ENCODE measurements around the gene GP5. TPM values are rescaled to one million over a fixed set of nuclear protein-coding genes. Genes with fewer than 3 reads are reported as not detected.

GP5 gene
- polyA plus RNA-seq, 3 donors = 0.12 TPM; not detected in 2

DNA sequence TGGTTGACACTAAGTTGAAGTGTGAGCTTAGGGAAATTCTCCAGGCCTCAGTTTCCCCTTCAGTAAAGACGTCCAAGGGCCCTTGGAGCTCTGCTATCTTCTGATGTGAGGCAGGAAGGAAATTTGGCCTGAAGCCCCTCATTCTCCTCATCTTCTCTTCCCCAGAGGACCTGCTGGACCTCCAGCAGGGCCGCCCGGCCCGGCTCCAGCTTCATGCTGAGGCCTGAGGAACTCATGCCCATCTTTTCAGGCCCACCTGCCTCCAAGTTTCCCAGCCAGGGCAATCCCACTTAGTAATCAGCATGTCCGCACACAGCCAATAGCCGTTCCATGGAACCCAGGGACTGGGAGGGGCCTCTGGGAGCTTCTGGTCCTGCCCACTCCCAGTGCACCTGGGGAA lies 33.5 kb downstream of the GP5 start:
- WGBS (ENCODE audit: insufficient coverage) = 97% methylated on average over 5 of the region's 6 CpGs
- H3K27me3 Mint-ChIP-seq (ENCODE audit: low read depth in 3 of 3) = peaks cover 20 to 33% (median 25%) of the 10 kb centered on the region in 3 donors
- Histone ChIP-seq H3K79me2 (ENCODE audit: insufficient read depth, low read length) (no peaks in the 10 kb centered on the region), H3K27me3 (ENCODE audit: control insufficient read depth in 2 of 2, insufficient read depth in 2 of 2, low read length in 2 of 2) (peaks cover 0 to 23% of the 10 kb centered on the region in 2 donors), H3K4me3 (replicated peaks in 1 of 3; ENCODE audit: low read depth in 2 of 3, low read length in 3 of 3) (no peak overlapping the region), H3K36me3 (replicated peaks in 1 of 2; ENCODE audit: control insufficient read depth in 1 of 2, insufficient read depth in 2 of 2, low read length in 2 of 2) (no peaks in the 10 kb centered on the region), H3K27ac (ENCODE audit: low read depth in 1 of 2, low read length in 2 of 2) (no peak overlapping the region), H3K4me2 (replicated peaks; ENCODE audit: extremely low read depth, low read length, poor library complexity, severe bottlenecking) (no peak overlapping the region), H3K4me1 (ENCODE audit: control insufficient read depth in 1 of 2, insufficient read depth in 2 of 2, low read length in 2 of 2) (no peaks in the 10 kb centered on the region), H4K20me1 (ENCODE audit: insufficient read depth, low read length) (no peaks in the 10 kb centered on the region), H2AFZ (ENCODE audit: insufficient read depth, low read depth, low read length, poor library complexity, severe bottlenecking) (no peak overlapping the region), H3K9me3 (replicated peaks in 1 of 2; ENCODE audit: control insufficient read depth in 1 of 2, insufficient read depth in 1 of 2, low read length in 2 of 2) (no peaks in the 10 kb centered on the region), H3K9ac (ENCODE audit: insufficient read depth, low read length, poor library complexity, severe bottlenecking) (no peak overlapping the region)
- H3K4me3 Mint-ChIP-seq = no peak overlapping the region
- DNase-seq = no peak
- no peak overlapping the region for H3K27ac Mint-ChIP-seq
- no peaks in the 10 kb centered on the region for H3K4me1 Mint-ChIP-seq
- H3K36me3 Mint-ChIP-seq = no peaks in the 10 kb centered on the region
- peaks cover 0 to 2% (median 0%) of the 10 kb centered on the region in 7 donors for H3K9me3 Mint-ChIP-seq
- intact Hi-C loops (cut with micrococcal nuclease) = no loop called here
- TF ChIP-seq, protein P1, sequence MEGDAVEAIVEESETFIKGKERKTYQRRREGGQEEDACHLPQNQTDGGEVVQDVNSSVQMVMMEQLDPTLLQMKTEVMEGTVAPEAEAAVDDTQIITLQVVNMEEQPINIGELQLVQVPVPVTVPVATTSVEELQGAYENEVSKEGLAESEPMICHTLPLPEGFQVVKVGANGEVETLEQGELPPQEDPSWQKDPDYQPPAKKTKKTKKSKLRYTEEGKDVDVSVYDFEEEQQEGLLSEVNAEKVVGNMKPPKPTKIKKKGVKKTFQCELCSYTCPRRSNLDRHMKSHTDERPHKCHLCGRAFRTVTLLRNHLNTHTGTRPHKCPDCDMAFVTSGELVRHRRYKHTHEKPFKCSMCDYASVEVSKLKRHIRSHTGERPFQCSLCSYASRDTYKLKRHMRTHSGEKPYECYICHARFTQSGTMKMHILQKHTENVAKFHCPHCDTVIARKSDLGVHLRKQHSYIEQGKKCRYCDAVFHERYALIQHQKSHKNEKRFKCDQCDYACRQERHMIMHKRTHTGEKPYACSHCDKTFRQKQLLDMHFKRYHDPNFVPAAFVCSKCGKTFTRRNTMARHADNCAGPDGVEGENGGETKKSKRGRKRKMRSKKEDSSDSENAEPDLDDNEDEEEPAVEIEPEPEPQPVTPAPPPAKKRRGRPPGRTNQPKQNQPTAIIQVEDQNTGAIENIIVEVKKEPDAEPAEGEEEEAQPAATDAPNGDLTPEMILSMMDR (IDR thresholded peaks at IDR 0.05) = no peak

DNA sequence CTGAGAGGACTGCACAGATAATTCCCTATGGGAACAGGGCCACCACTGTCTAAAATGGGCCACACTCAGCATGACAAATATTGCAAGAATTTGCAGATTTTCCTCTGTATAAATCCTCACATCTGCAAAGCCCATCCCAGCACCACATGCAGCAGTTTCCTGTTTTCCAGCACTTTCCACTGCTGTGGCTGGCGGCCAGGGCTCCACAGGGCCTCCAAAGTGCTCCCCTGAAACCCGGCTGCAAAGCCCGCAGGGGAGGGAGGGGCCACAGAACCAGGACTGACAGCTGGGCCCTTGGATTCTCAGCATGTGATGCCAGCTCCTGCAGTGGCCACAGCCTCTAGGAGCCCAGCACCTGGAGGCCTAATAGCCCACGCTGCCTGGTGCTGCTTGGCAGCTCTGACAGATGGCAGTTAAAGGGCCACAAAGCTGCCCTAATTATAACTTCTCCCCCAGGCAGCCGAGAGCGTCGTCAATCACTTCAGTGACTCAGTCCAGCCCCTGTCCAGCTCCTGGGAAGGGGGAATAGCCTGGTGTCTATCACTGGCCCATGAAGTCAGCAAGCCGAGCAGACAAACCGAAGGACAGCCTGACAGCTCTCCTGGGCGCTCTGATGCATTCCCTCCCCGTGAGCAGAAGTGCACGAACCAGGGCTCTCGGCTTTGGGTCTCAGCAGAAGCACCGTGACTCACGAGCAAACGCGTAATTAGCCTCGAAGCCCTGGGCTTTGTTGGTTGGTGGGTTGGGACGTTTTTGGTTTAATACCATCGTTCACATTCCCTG lies 34.2 kb downstream of the GP5 start:
- DNase-seq = no peak
- Mint-ChIP-seq H3K27ac (no peak overlapping the region), H3K9me3 (peaks cover 0 to 2% (median 0%) of the 10 kb centered on the region in 7 donors), H3K4me1 (no peaks in the 10 kb centered on the region), H3K27me3 (ENCODE audit: low read depth in 3 of 3) (peaks cover 14 to 26% (median 20%) of the 10 kb centered on the region in 3 donors), H3K4me3 (no peak overlapping the region), H3K36me3 (no peaks in the 10 kb centered on the region)
- 88% methylated on average over 14 of the region's 20 CpGs for WGBS (ENCODE audit: insufficient coverage)
- intact Hi-C loops (cut with micrococcal nuclease) = no loop called here
- Histone ChIP-seq H3K27me3 (ENCODE audit: control insufficient read depth in 2 of 2, insufficient read depth in 2 of 2, low read length in 2 of 2) (peaks cover 0 to 18% of the 10 kb centered on the region in 2 donors), H3K4me2 (replicated peaks; ENCODE audit: extremely low read depth, low read length, poor library complexity, severe bottlenecking) (no peak overlapping the region), H3K4me1 (ENCODE audit: control insufficient read depth in 1 of 2, insufficient read depth in 2 of 2, low read length in 2 of 2) (no peaks in the 10 kb centered on the region), H4K20me1 (ENCODE audit: insufficient read depth, low read length) (no peaks in the 10 kb centered on the region), H3K27ac (ENCODE audit: low read depth in 1 of 2, low read length in 2 of 2) (no peak overlapping the region), H3K9ac (ENCODE audit: insufficient read depth, low read length, poor library complexity, severe bottlenecking) (no peak overlapping the region), H3K4me3 (replicated peaks in 1 of 3; ENCODE audit: low read depth in 2 of 3, low read length in 3 of 3) (no peak overlapping the region), H3K79me2 (ENCODE audit: insufficient read depth, low read length) (no peaks in the 10 kb centered on the region), H3K36me3 (replicated peaks in 1 of 2; ENCODE audit: control insufficient read depth in 1 of 2, insufficient read depth in 2 of 2, low read length in 2 of 2) (no peaks in the 10 kb centered on the region), H3K9me3 (replicated peaks in 1 of 2; ENCODE audit: control insufficient read depth in 1 of 2, insufficient read depth in 1 of 2, low read length in 2 of 2) (no peaks in the 10 kb centered on the region), H2AFZ (ENCODE audit: insufficient read depth, low read depth, low read length, poor library complexity, severe bottlenecking) (no peak overlapping the region)
- TF ChIP-seq, protein P1 (IDR thresholded peaks at IDR 0.05) = no peak
